Central memory CD4-positive, alpha-beta T cell (primary cell): ENCODE results near the gene TMEM259.

Source experiments
- DNase-seq: peaks from one replicate; pipeline ENCODE4 v3.0.0; 2022
- total RNA-seq, 3 experiments: gene quantifications; one replicate each; lab custom pipeline; 2026; lab: John Stamatoyannopoulos, UW

Gene TMEM259
- total RNA-seq: 191 to 419 (median 238) reads per million in 3 experiments

DNA sequence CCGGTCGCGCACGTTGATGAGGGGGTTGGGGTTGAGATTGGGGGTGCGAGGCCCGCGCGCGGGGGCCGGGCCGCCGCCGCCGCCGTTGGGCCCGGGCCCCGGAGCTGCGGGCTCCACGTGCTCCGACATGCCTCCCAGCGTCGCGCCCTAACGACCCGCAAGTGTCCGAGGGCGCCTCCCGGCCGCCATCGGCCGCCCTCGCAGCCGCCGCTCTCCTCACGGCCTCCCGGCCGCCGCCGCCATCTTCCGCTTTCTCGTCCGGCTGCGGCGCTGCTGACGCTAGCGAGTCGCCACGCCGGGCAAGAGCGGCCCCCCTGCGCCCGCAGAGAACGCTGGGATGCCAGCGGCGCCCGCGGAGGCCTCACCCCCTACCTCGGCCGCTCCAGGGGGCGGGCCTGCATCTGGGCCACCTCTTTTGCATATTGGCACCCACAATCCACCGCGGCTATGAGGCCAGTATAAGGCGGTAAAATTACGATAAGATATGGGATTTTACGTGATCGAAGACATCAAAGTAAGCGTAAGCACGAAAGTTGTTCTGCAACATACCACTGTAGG lies at the start of gene TMEM259:
Gene TMEM259, minus strand, starts transcription at position 256 of the 558 bp plus-strand sequence. Its CDS starts 127 bp downstream, at position 129.
- peak; percentile 98 for DNase-seq

GRCh38 chr19:1070576-1070930 lies 49.6 kb upstream of the TMEM259 start:
- DNase-seq: no peak

DNA sequence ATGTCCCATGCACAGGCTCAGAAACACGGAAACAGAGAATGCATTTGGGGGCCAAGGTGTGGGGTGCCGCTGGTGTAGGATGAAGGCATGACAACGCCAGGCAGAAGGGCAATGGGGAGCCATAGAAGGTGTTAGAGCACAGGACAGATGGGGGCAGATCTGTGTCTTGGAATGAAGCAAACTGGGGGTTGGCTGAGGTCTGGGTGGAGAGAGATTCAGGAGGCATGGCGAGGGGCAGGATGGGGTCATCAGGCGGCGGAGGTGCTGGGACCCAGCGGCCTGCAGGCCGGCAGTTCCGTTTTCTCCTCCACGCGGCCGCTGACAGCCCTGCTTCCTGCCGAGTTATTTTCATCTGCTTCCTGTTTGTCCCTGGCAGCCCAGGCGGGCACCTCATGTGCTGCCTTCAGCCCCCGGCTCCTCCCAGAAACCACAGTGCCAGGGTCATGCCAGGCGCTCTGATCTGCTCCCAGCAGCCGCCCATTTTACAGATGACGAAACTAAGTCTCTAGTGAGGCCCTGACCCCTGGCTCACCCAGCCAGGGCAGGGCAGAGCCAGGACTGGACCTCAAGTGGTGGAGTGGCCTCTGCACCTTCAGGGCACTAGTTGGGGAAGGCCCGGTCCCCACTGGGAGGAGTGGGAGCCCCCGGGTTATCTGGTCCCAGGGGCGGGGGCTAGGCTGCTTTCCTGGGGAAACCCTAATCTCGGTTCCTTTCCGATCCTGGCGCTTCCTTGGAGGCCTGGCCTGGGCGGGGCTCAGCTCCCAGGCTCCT lies 48.3 kb upstream of the TMEM259 start:
- peak; percentile 81 for DNase-seq

DNA sequence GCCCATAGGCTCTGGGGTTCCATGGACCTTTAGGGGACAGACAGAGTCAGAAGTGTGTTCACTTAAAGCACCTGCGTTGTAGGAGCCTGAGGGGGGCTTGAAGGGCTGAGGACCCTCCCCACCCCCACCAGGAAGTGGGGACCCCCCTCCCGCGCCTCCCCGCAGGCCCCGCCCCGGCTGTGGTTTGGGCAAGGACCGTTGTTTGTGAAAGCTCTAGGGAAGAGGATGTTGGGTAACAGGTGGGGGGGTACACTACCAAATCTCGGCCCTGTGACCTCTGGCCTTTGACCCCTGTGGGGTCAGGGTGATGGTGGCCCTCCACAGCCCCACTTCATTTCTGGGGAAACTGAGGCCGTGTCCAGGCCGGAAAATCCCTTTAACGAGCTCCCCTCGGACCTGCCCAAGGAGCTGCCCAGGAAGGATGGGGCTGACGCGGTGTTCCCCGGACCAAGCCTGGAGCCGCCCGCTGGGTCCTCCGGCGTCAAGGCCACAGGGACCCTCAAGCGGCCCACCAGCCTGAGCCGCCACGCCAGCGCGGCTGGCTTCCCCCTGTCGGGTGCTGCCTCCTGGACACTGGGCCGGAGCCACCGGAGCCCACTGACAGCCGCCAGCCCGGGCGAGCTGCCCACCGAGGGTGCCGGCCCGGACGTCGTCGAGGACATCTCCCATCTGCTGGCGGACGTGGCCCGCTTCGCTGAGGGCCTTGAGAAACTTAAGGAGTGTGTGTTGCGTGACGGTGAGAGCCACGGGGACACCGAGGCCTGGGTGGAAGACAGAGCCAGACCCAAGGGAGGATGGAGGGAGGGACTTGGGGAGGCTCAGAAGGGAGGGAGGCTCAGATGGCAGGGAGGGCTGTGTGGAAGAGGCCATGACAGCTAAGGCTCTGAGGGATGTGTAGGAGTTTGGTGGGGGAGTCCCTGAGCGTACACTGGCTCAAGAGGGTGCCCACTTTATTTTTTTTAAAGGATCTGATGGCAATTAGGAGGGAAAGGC lies 47.4 kb upstream of the TMEM259 start:
- peak; percentile 61 for DNase-seq

- peak; percentile 84 for DNase-seq
Observed at GRCh38 chr19:1067341-1067957, 46.5 kb upstream of the TMEM259 start.

GRCh38 chr19:1066748-1067340 lies 45.9 kb upstream of the TMEM259 start, which contains the start of gene ARHGAP45:
Gene ARHGAP45, plus strand, starts transcription at chr19:1067167. Its CDS starts 239 bp downstream, at chr19:1067406.
- DNase-seq: peak; percentile 87

GRCh38 chr19:1066251-1066747 lies 45.4 kb upstream of the TMEM259 start:
- DNase-seq: no peak

DNA sequence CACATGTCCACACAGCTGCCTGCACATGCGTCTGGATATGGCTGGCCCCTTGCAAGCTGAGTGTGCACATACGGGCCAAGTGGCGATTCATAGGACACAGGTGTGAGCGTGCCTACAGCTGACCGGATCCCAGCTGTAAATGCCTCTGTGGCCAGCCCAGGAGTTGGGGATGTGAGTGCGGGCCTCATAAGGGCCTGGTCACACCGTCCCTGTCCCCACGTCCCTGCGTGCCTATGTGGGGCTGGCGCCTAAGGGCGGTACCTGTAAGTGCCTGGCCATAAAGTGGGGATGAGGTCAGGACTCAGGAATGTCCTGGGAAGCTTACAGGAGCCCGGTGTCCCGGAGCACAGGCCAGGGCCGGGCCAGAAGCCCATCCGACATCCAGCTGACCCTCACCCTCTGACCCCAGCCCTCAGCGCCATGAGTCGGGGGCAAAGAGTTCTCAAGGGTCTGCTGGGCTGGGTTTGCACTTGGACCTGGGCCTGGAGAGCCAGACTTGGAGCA lies 44.7 kb upstream of the TMEM259 start:
- no peak for DNase-seq

GRCh38 chr19:1064661-1065605 lies 44.0 kb upstream of the TMEM259 start:
- DNase-seq: peak; percentile 63

GRCh38 chr19:1063909-1064660 lies 43.2 kb upstream of the TMEM259 start:
- DNase-seq: no peak

DNA sequence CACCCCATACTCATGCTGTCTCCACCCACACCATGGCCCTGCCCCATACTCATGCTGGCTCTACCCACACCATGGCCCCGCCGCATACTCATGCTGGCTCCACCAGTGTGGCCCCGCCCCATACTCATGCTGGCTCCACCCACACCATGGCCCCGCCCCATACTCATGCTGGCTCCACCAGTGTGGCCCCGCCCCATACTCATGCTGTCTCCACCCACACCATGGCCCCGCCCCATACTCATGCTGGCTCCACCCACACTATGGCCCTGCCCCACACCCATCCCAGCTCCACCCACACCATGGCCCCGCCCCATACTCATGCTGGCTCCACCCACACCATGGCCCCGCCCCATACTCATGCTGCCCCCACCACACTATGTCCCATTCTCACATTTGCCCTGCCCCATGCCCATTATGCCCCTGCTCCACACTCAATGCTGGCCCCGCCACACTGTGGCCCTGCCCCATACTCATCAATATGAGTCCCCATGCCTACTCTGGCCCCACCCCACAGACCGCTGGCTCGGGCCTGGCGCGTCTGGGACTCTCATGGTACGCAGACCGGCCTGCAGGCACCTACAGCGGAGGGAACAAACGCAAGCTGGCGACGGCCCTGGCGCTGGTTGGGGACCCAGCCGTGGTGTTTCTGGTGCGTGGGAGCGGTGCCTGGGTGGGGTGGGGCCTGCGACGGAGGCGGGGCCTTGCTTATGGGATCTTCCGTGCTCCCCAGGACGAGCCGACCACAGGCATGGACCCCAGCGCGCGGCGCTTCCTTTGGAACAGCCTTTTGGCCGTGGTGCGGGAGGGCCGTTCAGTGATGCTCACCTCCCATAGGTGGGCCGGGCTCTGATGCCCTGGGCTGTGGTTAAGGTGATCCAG lies 42.3 kb upstream of the TMEM259 start:
- DNase-seq: peak; percentile 68

DNA sequence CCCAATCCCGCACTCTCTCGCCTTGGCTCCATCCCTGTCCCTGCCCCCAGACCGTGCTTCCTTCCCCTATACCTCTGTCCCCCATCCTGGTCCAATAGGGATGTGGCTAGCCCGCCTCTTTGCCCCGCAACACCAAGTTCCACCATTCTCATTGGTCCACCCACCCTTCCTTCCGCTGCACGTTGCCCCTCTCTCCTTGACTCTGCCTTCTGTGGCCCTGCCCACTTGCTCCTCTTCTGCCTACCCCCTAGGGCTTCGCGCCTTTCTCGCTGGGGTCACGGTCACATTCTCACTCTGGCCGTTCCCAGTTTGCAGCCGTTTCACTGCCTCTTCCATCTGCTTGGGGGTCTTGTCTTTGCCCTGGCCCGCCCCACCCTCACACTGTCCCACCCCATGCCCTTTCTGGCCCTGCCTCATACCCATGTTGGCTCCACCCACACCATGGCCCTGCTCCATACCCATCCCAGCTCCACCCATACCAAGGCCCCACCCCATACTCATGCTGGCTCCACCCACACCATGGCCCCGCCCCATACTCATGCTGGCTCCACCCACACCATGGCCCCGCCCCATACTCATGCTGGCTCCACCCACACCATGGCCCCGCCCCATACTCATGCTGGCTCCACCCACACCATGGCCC lies 41.6 kb upstream of the TMEM259 start:
- DNase-seq: no peak

- DNase-seq: no peak
Observed at GRCh38 chr19:1061987-1062386, 41.1 kb upstream of the TMEM259 start.

- DNase-seq: no peak
Observed at GRCh38 chr19:1060689-1061088, 39.8 kb upstream of the TMEM259 start.

GRCh38 chr19:1058112-1058511 lies 37.2 kb upstream of the TMEM259 start:
- DNase-seq: no peak

GRCh38 chr19:1057176-1057855 lies 36.4 kb upstream of the TMEM259 start:
- DNase-seq: no peak

DNA sequence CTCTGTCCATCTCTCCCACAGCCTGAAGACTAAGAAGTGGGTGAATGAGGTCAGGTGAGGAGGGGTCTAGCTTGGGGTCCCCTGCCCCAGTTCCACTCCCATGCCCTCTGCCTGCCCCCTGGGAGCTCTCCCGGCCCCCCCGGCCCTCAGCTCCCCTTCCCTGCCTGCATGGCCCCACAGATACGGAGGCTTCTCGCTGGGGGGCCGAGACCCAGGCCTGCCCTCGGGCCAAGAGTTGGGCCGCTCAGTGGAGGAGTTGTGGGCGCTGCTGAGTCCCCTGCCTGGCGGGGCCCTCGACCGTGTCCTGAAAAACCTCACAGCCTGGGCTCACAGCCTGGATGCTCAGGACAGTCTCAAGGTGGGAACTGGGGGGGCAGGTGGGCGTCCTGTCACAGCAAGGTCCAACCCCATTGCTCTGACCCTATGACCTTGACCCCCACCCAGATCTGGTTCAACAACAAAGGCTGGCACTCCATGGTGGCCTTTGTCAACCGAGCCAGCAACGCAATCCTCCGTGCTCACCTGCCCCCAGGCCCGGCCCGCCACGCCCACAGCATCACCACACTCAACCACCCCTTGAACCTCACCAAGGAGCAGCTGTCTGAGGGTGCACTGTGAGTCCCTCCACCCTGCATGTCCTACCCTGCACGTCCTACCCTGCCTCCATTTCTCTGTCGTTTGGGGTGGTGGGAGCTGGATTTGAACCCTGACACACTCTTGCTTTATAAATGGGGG lies 35.1 kb upstream of the TMEM259 start:
- no peak for DNase-seq
